ENCODE measurements around the gene WFS1. TPM values are rescaled to one million over a fixed set of nuclear protein-coding genes. Genes with fewer than 3 reads are reported as not detected.

Gene WFS1
- total and polyA plus RNA-seq, 9 of the 15 experiments (the other 6 are each of a cell fraction or from before 2014, with no cell fraction given), result 0.01 to 0.29 (median 0.03) TPM; not detected in 5

DNA sequence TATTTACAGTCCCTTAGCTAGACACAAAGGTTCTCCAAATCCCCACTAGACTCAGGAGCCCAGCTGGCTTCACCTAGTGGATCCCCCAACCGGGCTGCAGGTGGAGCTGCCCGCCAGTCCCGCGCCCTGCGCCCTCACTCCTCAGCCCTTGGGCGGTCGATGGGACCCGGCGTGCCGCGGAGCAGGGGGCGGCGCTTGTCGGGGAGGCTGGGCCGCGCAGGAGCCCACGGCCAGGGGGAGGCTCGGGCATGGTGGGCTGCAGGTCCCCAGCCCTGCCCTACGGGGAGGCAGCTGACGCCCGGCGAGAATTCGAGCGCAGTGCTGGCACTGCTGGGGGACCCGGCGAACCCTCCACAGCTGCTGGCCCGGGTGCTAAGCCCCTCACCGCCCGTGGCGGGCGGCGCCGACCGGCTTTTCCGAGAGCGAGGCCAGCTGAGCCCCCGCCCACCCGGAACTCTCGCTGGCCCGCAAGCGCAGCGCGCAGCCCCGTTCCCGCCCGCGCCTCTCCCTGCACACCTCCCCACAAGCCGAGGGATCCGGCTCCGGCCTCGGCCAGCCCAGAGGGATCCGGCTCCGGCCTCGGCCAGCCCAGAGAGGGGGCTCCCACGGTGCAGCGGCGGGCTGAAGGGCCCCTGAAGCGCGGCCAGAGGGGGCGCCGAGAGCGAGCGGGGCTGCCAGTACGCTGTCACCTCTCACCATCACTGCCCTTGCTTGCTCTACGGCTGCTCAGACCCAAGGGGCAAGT is 39.4 kb downstream of the WFS1 start (continued):
- TF ChIP-seq CHD7 (IDR thresholded peaks at IDR 0.05; ENCODE audit: low read depth, low read length) (no peak), ZNF41 (CRISPR knock-in tag; conservative IDR thresholded peaks at IDR 0.05) (no peak), PBX2 (CRISPR knock-in tag; IDR thresholded peaks at IDR 0.05; ENCODE audit: low read depth) (no peak), PBX2 (tag; conservative IDR thresholded peaks at IDR 0.05; ENCODE audit: low read depth) (no peak)

Measured in K562 (cell line).